Measurements from ENCODE around the gene LCE6A. TPM values are rescaled to one million over a fixed set of nuclear protein-coding genes. Genes with fewer than 3 reads are reported as not detected.

LCE6A gene
- total RNA-seq, 1 donor from 2014 or later = not detected

- Histone ChIP-seq H3K4me2 (no peak overlapping the region), H2AFZ (replicated peaks) (no peak overlapping the region), H3K36me3 (no peaks in the 10 kb centered on the region), H3K4me3 (no peak overlapping the region), H4K20me1 (ENCODE audit: low read depth) (no peaks in the 10 kb centered on the region), H3K27ac (no peak overlapping the region), H3K9ac (no peak overlapping the region), H3K4me1 (no peaks in the 10 kb centered on the region), H3F3A (ENCODE audit: low read depth) (no peaks in the 10 kb centered on the region), H3K27me3 (no peaks in the 10 kb centered on the region), H3K9me3 (ENCODE audit: low read depth) (peaks cover 14% of the 10 kb centered on the region), H3K79me2 (ENCODE audit: low read depth) (no peaks in the 10 kb centered on the region)
- DNase-seq (ENCODE audit: low spot score) = no peak
- Mint-ChIP-seq H3K4me1 (no peaks in the 10 kb centered on the region), H3K27me3 (ENCODE audit: insufficient read depth, low read depth) (no peaks in the 10 kb centered on the region), H3K36me3 (no peaks in the 10 kb centered on the region), H3K9me3 (no peaks in the 10 kb centered on the region), H3K27ac (no peak overlapping the region), H3K4me3 (no peak overlapping the region)
- TF ChIP-seq EZH2 (IDR thresholded peaks at IDR 0.05) (no peak), CTCF (IDR thresholded peaks at IDR 0.05) (no peak), EZH2phosphoT487 (IDR thresholded peaks at IDR 0.05) (no peak)
These were observed 29.1 kb downstream of the LCE6A start for GRCh38 chr1:152871731-152872126.

GRCh38 chr1:152873495-152873894 is 30.8 kb downstream of the LCE6A start:
- peaks cover 14% of the 10 kb centered on the region for H3K9me3 ChIP-seq (ENCODE audit: low read depth)
- H3K79me2 ChIP-seq (ENCODE audit: low read depth) = no peaks in the 10 kb centered on the region
- no peak overlapping the region for H3K27ac ChIP-seq
- H3K4me1 Mint-ChIP-seq = no peaks in the 10 kb centered on the region
- no peak overlapping the region for H3K4me3 ChIP-seq
- no peaks in the 10 kb centered on the region for H3K4me1 ChIP-seq
- H3F3A ChIP-seq (ENCODE audit: low read depth) = no peaks in the 10 kb centered on the region
- no peak overlapping the region for H3K4me3 Mint-ChIP-seq
- H3K9ac ChIP-seq = no peak overlapping the region
- no peaks in the 10 kb centered on the region for H3K27me3 Mint-ChIP-seq (ENCODE audit: insufficient read depth, low read depth)
- no peaks in the 10 kb centered on the region for H3K27me3 ChIP-seq
- H2AFZ ChIP-seq (replicated peaks) = no peak overlapping the region
- H3K36me3 Mint-ChIP-seq = no peaks in the 10 kb centered on the region
- TF ChIP-seq CTCF (IDR thresholded peaks at IDR 0.05) (no peak), EZH2 (IDR thresholded peaks at IDR 0.05) (no peak), EZH2phosphoT487 (IDR thresholded peaks at IDR 0.05) (no peak)
- H4K20me1 ChIP-seq (ENCODE audit: low read depth) = no peaks in the 10 kb centered on the region
- no peaks in the 10 kb centered on the region for H3K36me3 ChIP-seq
- no peak for DNase-seq (ENCODE audit: low spot score)
- no peak overlapping the region for H3K4me2 ChIP-seq
- H3K9me3 Mint-ChIP-seq = peaks cover under 1% of the 10 kb centered on the region
- no peak overlapping the region for H3K27ac Mint-ChIP-seq

- no peak overlapping the region for H2AFZ ChIP-seq (replicated peaks)
- H3K27ac Mint-ChIP-seq = no peak overlapping the region
- H3K27ac ChIP-seq = no peak overlapping the region
- H3K4me1 Mint-ChIP-seq = no peaks in the 10 kb centered on the region
- H3K9me3 Mint-ChIP-seq = peaks cover 17% of the 10 kb centered on the region
- no peaks in the 10 kb centered on the region for H3F3A ChIP-seq (ENCODE audit: low read depth)
- TF ChIP-seq EZH2phosphoT487 (IDR thresholded peaks at IDR 0.05) (no peak), EZH2 (IDR thresholded peaks at IDR 0.05) (no peak), CTCF (IDR thresholded peaks at IDR 0.05) (no peak)
- no peaks in the 10 kb centered on the region for H3K27me3 ChIP-seq
- H3K9me3 ChIP-seq (ENCODE audit: low read depth) = peaks cover 14% of the 10 kb centered on the region
- no peaks in the 10 kb centered on the region for H3K79me2 ChIP-seq (ENCODE audit: low read depth)
- no peak overlapping the region for H3K4me3 Mint-ChIP-seq
- no peak overlapping the region for H3K9ac ChIP-seq
- H3K4me1 ChIP-seq = no peaks in the 10 kb centered on the region
- no peaks in the 10 kb centered on the region for H3K36me3 ChIP-seq
- no peaks in the 10 kb centered on the region for H4K20me1 ChIP-seq (ENCODE audit: low read depth)
- H3K27me3 Mint-ChIP-seq (ENCODE audit: insufficient read depth, low read depth) = peaks cover 2% of the 10 kb centered on the region
- H3K4me2 ChIP-seq = no peak overlapping the region
- no peak for DNase-seq (ENCODE audit: low spot score)
- no peaks in the 10 kb centered on the region for H3K36me3 Mint-ChIP-seq
- no peak overlapping the region for H3K4me3 ChIP-seq
These were observed 34.2 kb downstream of the LCE6A start for GRCh38 chr1:152876827-152877226.
